H1 (cell line): ENCODE measurements around the gene TFCP2. TPM values are rescaled to one million over a fixed set of nuclear protein-coding genes. Genes with fewer than 3 reads are reported as not detected.

Experiments used
- BRCA1 ChIP-seq: IDR thresholded peaks from 2 replicates; pipeline ENCODE4 v1.6.1; 2012; ENCODE audit warnings: low read depth, low read length, improper control_type of control experiment
- GTF2F1 ChIP-seq: IDR thresholded peaks from 2 replicates; pipeline ENCODE4 v1.6.1; 2012; ENCODE audit warnings: low read depth, low read length, improper control_type of control experiment, borderline replicate concordance
- HDAC6 ChIP-seq: IDR thresholded peaks from one replicate; pipeline ENCODE4 v1.7.1; 2012; ENCODE audit warnings: low read depth, mild to moderate bottlenecking, inconsistent platforms, low read length, moderate library complexity
- PHF8 ChIP-seq: fragments of 200-600 bp; sonication (generic); conservative IDR thresholded peaks from 2 replicates; pipeline ENCODE4 v1.7.1; 2012; ENCODE audit warnings: low read depth, mild to moderate bottlenecking, inconsistent platforms, low read length, moderate library complexity
- SP1 ChIP-seq: IDR thresholded peaks from 2 replicates; pipeline ENCODE4 v1.6.1; 2011; ENCODE audit warnings: low read depth, low read length
- polyA plus RNA-seq, 7 experiments: library from polyadenylated mRNA; depleted of rRNA in 3 of 7; stranded (reverse) in 5 of 7; unstranded in 2 of 7; fragments of >200 nt in 5 of 7; fragments of 200-250 nt in 2 of 7; gene quantifications; 1 replicate in 5 of 7; 2 replicates in 1 of 7; 4 replicates in 1 of 7; pipeline versions ENCODE4 v1.2.1 to v1.2.3, GENCODE V29; 2011 to 2013; ENCODE audit warnings: missing spikeins in 2 of 7, mixed read lengths in 2 of 7
- total RNA-seq: library from RNA; stranded (reverse); fragmentation: NEBNext Ultra II Directional; extraction: Animal tissue kit (Norgen Biotek cat#: 25700); gene quantifications from 2 replicates; pipeline ENCODE4 v1.2.1, GENCODE V29; 2021
- TF ChIP-seq, protein P1 (sequence below): fragments of 300-600 bp; sonication (generic); IDR thresholded peaks from 2 replicates; pipeline ENCODE4 v1.7.1; 2012; ENCODE audit warnings: low read length, moderate library complexity, mild to moderate bottlenecking, inconsistent platforms; ENCODE audit not compliant: insufficient replicate concordance

Gene TFCP2
- total and polyA plus RNA-seq, 2 of the 8 experiments (the other 6 are each of a cell fraction or from before 2014, with no cell fraction given) = 19.8 to 49.2 TPM

DNA sequence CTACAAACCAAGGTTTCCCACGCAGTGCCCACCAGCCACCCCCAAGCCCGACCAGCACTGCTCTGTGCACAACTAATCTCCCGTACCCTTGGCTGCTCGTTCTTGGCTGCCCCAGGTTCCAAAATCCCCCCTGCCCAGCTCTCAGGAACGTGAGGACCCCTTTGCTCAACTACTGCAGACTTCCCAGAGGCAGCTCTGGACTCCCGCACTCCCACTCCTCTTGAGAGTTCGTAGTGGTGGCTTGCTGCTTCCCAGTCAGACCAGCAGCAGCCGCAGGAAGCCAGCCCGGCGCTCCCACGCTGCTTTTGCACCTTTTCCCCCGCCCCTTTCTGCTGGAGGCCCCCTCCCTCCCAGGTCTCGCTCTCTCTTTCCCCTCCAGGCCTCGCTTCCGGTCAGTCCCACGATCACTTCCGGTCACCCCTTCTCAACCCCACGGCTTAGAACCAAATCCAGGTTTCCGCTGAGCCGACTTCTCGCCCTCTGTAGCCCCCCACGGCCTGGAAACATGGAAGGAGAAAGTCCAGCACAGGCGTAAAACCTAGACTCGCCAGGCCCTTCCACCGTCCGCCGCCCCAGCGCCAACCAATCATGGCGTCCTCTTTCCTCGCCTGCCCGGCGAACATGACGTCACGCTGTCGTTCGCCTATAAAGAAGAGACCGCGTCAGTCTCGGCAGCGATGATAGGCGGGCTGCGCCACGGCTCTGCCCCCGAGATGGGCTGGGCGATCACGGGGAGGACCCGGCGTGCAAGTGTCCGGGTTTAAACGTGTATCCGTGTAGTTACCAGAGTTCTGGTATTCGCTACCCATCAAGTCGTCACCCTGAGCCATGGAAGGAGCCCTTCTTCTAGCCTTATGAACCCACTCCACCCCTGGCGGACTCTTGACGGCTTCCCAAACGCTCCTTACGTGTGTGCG, at the start of gene TFCP2 (continued):
- TF ChIP-seq, protein P1, sequence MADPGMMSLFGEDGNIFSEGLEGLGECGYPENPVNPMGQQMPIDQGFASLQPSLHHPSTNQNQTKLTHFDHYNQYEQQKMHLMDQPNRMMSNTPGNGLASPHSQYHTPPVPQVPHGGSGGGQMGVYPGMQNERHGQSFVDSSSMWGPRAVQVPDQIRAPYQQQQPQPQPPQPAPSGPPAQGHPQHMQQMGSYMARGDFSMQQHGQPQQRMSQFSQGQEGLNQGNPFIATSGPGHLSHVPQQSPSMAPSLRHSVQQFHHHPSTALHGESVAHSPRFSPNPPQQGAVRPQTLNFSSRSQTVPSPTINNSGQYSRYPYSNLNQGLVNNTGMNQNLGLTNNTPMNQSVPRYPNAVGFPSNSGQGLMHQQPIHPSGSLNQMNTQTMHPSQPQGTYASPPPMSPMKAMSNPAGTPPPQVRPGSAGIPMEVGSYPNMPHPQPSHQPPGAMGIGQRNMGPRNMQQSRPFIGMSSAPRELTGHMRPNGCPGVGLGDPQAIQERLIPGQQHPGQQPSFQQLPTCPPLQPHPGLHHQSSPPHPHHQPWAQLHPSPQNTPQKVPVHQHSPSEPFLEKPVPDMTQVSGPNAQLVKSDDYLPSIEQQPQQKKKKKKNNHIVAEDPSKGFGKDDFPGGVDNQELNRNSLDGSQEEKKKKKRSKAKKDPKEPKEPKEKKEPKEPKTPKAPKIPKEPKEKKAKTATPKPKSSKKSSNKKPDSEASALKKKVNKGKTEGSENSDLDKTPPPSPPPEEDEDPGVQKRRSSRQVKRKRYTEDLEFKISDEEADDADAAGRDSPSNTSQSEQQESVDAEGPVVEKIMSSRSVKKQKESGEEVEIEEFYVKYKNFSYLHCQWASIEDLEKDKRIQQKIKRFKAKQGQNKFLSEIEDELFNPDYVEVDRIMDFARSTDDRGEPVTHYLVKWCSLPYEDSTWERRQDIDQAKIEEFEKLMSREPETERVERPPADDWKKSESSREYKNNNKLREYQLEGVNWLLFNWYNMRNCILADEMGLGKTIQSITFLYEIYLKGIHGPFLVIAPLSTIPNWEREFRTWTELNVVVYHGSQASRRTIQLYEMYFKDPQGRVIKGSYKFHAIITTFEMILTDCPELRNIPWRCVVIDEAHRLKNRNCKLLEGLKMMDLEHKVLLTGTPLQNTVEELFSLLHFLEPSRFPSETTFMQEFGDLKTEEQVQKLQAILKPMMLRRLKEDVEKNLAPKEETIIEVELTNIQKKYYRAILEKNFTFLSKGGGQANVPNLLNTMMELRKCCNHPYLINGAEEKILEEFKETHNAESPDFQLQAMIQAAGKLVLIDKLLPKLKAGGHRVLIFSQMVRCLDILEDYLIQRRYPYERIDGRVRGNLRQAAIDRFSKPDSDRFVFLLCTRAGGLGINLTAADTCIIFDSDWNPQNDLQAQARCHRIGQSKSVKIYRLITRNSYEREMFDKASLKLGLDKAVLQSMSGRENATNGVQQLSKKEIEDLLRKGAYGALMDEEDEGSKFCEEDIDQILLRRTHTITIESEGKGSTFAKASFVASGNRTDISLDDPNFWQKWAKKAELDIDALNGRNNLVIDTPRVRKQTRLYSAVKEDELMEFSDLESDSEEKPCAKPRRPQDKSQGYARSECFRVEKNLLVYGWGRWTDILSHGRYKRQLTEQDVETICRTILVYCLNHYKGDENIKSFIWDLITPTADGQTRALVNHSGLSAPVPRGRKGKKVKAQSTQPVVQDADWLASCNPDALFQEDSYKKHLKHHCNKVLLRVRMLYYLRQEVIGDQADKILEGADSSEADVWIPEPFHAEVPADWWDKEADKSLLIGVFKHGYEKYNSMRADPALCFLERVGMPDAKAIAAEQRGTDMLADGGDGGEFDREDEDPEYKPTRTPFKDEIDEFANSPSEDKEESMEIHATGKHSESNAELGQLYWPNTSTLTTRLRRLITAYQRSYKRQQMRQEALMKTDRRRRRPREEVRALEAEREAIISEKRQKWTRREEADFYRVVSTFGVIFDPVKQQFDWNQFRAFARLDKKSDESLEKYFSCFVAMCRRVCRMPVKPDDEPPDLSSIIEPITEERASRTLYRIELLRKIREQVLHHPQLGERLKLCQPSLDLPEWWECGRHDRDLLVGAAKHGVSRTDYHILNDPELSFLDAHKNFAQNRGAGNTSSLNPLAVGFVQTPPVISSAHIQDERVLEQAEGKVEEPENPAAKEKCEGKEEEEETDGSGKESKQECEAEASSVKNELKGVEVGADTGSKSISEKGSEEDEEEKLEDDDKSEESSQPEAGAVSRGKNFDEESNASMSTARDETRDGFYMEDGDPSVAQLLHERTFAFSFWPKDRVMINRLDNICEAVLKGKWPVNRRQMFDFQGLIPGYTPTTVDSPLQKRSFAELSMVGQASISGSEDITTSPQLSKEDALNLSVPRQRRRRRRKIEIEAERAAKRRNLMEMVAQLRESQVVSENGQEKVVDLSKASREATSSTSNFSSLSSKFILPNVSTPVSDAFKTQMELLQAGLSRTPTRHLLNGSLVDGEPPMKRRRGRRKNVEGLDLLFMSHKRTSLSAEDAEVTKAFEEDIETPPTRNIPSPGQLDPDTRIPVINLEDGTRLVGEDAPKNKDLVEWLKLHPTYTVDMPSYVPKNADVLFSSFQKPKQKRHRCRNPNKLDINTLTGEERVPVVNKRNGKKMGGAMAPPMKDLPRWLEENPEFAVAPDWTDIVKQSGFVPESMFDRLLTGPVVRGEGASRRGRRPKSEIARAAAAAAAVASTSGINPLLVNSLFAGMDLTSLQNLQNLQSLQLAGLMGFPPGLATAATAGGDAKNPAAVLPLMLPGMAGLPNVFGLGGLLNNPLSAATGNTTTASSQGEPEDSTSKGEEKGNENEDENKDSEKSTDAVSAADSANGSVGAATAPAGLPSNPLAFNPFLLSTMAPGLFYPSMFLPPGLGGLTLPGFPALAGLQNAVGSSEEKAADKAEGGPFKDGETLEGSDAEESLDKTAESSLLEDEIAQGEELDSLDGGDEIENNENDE = no peak
- TF ChIP-seq HDAC6 (no peak), PHF8 (peak; percentile 88), SP1 (peak; percentile 61), BRCA1 (no peak), GTF2F1 (no peak)
